ENCODE results near the gene STARD4.

GRCh38 chr5:111511831-111512374, 432 bp downstream of the STARD4 start:
- TF ChIP-seq EZH2 (conservative IDR thresholded peaks at IDR 0.05; ENCODE audit: low read depth, low read length) (no peak), CBX5 (CRISPR knock-in tag; IDR thresholded peaks at IDR 0.05; ENCODE audit: borderline replicate concordance) (no peak), ZBTB40 (IDR thresholded peaks at IDR 0.05) (no peak), ZBTB40 (CRISPR knock-in tag; IDR thresholded peaks at IDR 0.05) (no peak), POLR2AphosphoS5 (IDR thresholded peaks at IDR 0.05; ENCODE audit: low read depth, low read length) (no peak), RFX5 (IDR thresholded peaks at IDR 0.05; ENCODE audit: low read depth, low read length) (no peak), KLF9 (CRISPR knock-in tag; IDR thresholded peaks at IDR 0.05; ENCODE audit: low read depth) (no peak), EP300 (IDR thresholded peaks at IDR 0.05; ENCODE audit: low read depth in 2 of 2, low read length in 2 of 2) (no peak), EP300 (CRISPR knock-in tag; IDR thresholded peaks at IDR 0.05; ENCODE audit: borderline replicate concordance) (no peak), POLR2A (IDR thresholded peaks at IDR 0.05; ENCODE audit: insufficient read depth in 1 of 2, low read depth in 2 of 2, low read length in 2 of 2) (no peak), LRRFIP1 (CRISPR knock-in tag; conservative IDR thresholded peaks at IDR 0.05) (no peak), JUND (CRISPR knock-in tag; IDR thresholded peaks at IDR 0.05) (no peak), JUNB (CRISPR knock-in tag; IDR thresholded peaks at IDR 0.05; ENCODE audit: borderline replicate concordance) (no peak), ZNF788 (CRISPR knock-in tag; IDR thresholded peaks at IDR 0.05; ENCODE audit: borderline replicate concordance) (no peak)
